Astrocyte of the cerebellum (primary cell): ENCODE measurements around the gene BRD8.

ENCODE experiments used
- DNase-seq: peaks from one replicate; pipeline ENCODE4 v3.0.0-alpha.2; 2011; ENCODE audit warnings: low read depth
- H3K4me3 ChIP-seq: 2 replicates; pipeline ENCODE4 v1.5.1; 2011; ENCODE audit warnings: mild to moderate bottlenecking, low read depth, low read length, moderate library complexity
- CTCF ChIP-seq: IDR thresholded peaks from 2 replicates; pipeline ENCODE4 v1.5.1; 2012; ENCODE audit warnings: low read length, low read depth, moderate library complexity, mild to moderate bottlenecking; ENCODE audit errors: missing control alignments
- in situ Hi-C: cut with HindIII; loops from 2 replicates; pipeline ENCODE4 v1.10.0; 2017; ENCODE audit warnings: low sequenced_read_pairs

BRD8 gene

GRCh38 chr5:138107213-138107612, 71.2 kb downstream of the BRD8 start:
- no peak for DNase-seq
- no peak for TF ChIP-seq CTCF
- in situ Hi-C loops: no loop called here
- H3K4me3 ChIP-seq: no peak overlapping the region

- in situ Hi-C loops: no loop called here
- no peak overlapping the region for H3K4me3 ChIP-seq
- no peak for TF ChIP-seq CTCF
- DNase-seq: no peak
Observed at GRCh38 chr5:138105709-138106108, 72.7 kb downstream of the BRD8 start.

- in situ Hi-C loops: no loop called here
- no peak for DNase-seq
- TF ChIP-seq CTCF: no peak
- no peak overlapping the region for H3K4me3 ChIP-seq
Observed at GRCh38 chr5:138103319-138103637, 75.2 kb downstream of the BRD8 start.

GRCh38 chr5:138102454-138103318, 75.7 kb downstream of the BRD8 start:
- no peak for DNase-seq
- in situ Hi-C loops: no loop called here
- no peak overlapping the region for H3K4me3 ChIP-seq
- no peak for TF ChIP-seq CTCF

GRCh38 chr5:138096997-138097828, 81.2 kb downstream of the BRD8 start:
- no peak overlapping the region for H3K4me3 ChIP-seq
- in situ Hi-C loops: no loop called here
- DNase-seq: no peak
- no peak for TF ChIP-seq CTCF

- in situ Hi-C loops: no loop called here
- TF ChIP-seq CTCF: no peak
- no peak overlapping the region for H3K4me3 ChIP-seq
- no peak for DNase-seq
Observed at GRCh38 chr5:138096363-138096762, 82.1 kb downstream of the BRD8 start.
